Measurements from ENCODE around the gene SEMA4B.
"Not testable (repeated sequence)": the region's sequence is repeated elsewhere in the genome, so short reads cannot be mapped to it uniquely, and the experiment has no call there.

Gene SEMA4B

DNA sequence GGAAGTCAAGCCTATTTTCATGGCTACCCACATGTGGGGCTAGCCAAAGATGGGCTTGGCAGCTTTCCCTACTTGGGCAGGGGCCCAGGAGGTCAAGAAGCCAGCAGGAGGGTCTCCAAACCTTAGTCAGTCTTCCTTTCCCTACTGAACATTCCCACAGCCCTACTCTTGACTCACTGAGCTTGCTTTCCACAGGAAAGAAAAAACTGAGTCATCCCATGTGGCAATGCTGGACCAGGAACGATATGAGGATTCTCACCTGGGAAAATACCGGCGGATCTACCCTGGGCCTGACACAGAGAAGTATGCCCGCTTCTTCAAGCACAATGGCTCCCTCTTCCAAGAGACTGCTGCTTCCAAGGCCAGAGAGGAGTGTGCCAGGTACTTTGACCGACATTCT is 60.7 kb downstream of the SEMA4B start:
- no peak for DNase-seq (ENCODE audit: low read depth)

- no peak for DNase-seq (ENCODE audit: low read depth)
These were observed 61.3 kb downstream of the SEMA4B start for GRCh38 chr15:90262426-90262825.

DNA sequence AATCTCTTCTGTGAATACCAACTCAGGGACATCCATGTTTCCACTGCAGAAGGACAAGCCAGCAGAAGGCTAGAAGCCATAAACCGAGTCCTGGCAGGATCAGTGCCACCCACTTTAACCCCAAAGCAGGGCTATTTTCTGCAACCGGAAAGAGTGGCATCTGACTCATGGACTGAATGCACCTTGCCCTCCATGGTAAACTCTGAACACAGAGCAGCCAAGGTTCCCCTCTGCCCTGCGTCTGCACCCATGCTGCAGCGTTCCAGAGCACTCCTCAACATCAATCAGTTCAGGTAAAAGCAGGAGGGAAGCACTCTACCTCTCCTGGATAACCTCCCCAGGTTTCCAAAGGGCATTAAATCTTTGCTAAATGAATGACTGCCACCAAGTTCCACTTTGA is 63.5 kb downstream of the SEMA4B start:
- no peak for DNase-seq (ENCODE audit: low read depth)

DNA sequence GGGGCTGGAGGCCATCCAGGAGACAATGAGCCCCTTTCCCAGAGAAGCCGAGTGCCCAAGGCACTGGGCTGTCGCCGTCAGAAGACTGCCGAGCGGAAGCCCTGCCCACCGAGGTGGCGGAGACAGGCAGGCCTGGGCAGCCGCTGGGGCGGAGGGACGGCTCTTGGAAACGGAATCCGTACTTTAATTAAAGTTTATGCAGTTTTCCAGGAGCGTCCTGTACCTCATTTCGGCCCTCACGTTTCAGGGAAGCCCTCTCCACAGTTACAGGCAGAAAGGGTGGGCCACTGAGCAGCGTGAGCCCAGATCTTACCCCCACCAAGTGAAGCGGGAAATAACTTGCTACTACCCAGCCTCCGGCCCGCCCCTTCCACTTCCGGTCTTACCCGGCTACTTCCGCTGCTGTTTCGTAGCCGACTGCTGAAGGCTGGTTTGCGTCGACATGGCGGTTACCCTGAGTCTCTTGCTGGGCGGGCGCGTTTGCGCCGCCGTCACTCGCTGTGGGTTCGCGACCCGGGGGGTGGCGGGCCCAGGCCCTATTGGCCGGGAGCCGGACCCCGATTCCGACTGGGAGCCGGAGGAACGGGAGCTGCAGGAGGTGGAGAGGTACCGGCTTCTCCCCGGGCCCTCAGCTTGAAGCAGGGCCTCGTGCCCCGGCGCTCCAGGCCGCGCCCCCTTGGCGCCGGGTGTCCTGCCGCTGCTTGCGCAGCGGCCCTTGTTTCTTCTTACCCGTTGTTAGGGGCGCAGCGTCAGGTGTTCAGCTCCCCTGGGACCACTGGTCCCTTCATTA is 64.3 kb downstream of the SEMA4B start, which contains the start of gene NGRN:
NGRN (plus strand) TSS at position 402 of the 790 bp plus-strand sequence; CDS start at position 443, 41 bp downstream.
- DNase-seq (ENCODE audit: low read depth), result peak; percentile 89

GRCh38 chr15:90266061-90266431 is 64.9 kb downstream of the SEMA4B start:
- DNase-seq (ENCODE audit: low read depth), result no peak

- no peak for DNase-seq (ENCODE audit: low read depth)
These were observed 65.4 kb downstream of the SEMA4B start for GRCh38 chr15:90266485-90266884.

DNA sequence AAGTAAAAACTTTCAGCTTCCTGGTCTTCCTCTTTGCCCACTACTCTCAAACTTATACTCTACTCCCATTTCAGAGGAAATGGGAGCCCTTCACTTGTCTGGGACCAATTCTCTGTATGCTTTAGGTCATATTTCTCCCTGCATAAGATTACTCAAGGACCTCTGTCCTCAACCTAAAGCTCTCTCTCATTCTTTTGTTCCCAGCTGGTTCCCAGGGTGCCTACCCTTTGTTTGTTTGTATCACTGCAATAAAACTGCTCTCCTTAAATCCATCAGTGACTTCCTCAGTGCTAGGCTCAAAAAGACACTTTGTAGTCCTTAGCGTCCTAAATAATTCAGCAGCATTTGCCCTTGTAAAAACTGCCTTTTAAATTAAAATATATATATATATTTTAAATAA is 67.3 kb downstream of the SEMA4B start:
- no peak for DNase-seq (ENCODE audit: low read depth)

GRCh38 chr15:90270502-90271150 is 69.5 kb downstream of the SEMA4B start:
- no peak for DNase-seq (ENCODE audit: low read depth)

DNA sequence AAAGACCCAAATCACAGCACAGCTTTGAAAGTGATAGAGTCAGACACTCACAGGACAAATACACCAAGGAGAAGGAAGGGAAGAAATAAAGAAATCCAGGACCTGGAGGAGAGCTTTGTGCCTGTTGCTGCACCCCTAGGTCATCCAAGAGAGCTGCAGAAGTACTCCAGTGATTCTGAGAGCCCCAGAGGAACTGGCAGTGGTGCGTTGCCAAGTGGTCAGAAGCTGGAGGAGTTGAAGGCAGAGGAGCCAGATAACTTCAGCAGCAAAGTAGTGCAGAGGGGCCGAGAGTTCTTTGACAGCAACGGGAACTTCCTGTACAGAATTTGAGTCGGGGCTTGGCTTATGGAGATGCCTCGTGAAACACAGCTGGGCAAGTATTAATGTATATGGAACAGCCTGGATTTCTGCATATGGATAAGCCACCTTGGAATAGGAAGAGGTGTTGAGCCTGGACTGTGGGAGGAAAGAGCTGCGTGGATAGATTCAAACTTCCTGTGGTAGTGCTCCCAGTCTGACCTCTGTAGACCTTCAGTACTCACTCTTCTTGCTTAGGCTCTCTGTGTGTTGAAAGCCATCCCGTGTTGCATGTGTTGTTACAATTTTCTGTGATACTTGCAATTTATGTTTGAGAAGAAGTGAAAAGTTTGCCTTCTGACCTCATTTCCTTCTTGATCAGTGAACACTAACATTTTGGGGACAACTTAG is 70.5 kb downstream of the SEMA4B start:
- DNase-seq (ENCODE audit: low read depth), result no peak

- DNase-seq (ENCODE audit: low read depth), result not testable (repeated sequence)
These were observed 77.3 kb downstream of the SEMA4B start for GRCh38 chr15:90278467-90278866.

All from stimulated activated CD8-positive, alpha-beta memory T cell treated with anti-CD3 and anti-CD28 coated beads, Interleukin-15, amount 100 ng/mL, for 1 hour (primary cell).